Right atrium auricular region (tissue), 2 donors: ENCODE measurements around the gene PAQR9. TPM values are rescaled to one million over a fixed set of nuclear protein-coding genes. Genes with fewer than 3 reads are reported as not detected.

Source experiments
- DNase-seq: peaks from one replicate; pipeline ENCODE4 v3.0.0-alpha.2; 2019; ENCODE audit warnings: low spot score
- H3K27ac ChIP-seq, 2 donors: fragments of 200-600 bp; sonication (generic); 1 replicate in 1 of 2; 2 replicates in 1 of 2; pipeline ENCODE4 v1.5.1; 2016 to 2019
- H3K27me3 ChIP-seq, 2 donors: fragments of 200-600 bp; sonication (generic); one replicate each; pipeline versions ENCODE4 v1.5.1 to v1.6.0; 2017 to 2019
- H3K36me3 ChIP-seq: fragments of 200-600 bp; sonication (generic); one replicate; pipeline ENCODE4 v1.5.1; 2016
- H3K4me1 ChIP-seq, 2 donors: fragments of 200-600 bp; sonication (generic); one replicate each; pipeline versions ENCODE4 v1.5.1 to v1.6.0; 2017 to 2019
- H3K4me3 ChIP-seq, 2 donors: fragments of 200-600 bp; sonication (generic); 1 replicate in 1 of 2; 2 replicates in 1 of 2; pipeline ENCODE4 v1.5.1; 2017 to 2019; ENCODE audit warnings: mild to moderate bottlenecking in 1 of 2, moderate library complexity in 1 of 2
- H3K9me3 ChIP-seq, 2 donors: fragments of 200-600 bp; sonication (generic); one replicate each; pipeline ENCODE4 v1.5.1; 2019
- total RNA-seq, 2 donors: library from RNA; depleted of rRNA; stranded (reverse); fragments of >200 nt; gene quantifications; one replicate each; pipeline ENCODE4 v1.1.0, GENCODE V29; 2016
- TF ChIP-seq, protein P1 (sequence below), 2 donors: fragments of 200-600 bp; sonication (generic); IDR thresholded peaks; one replicate each; pipeline ENCODE4 v1.5.1; 2019; ENCODE audit warnings: antibody characterized with exemption in 2 of 2

Gene PAQR9
- total RNA-seq, 2 donors from 2014 or later, result 5.7 to 23.0 TPM

DNA sequence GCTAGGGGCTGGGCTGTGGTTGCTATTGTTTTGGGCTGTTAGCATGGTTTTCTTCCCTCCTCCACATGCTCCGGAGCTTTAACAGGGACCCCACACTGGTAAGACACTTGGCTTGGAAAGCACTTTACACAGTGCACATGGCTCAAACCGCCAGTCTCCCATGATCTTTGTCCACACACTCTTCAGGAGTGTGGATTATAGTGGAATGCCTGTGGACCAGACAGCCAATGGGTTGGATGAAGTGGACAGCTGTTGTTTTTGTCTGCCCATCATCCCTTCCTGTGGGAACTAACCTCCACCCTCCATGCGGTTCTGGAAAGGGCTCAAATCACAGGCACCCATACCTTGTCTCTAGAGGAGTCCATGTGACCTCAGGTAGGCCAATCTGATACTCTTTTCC, 10.0 kb downstream of the PAQR9 start:
- TF ChIP-seq, protein P1, sequence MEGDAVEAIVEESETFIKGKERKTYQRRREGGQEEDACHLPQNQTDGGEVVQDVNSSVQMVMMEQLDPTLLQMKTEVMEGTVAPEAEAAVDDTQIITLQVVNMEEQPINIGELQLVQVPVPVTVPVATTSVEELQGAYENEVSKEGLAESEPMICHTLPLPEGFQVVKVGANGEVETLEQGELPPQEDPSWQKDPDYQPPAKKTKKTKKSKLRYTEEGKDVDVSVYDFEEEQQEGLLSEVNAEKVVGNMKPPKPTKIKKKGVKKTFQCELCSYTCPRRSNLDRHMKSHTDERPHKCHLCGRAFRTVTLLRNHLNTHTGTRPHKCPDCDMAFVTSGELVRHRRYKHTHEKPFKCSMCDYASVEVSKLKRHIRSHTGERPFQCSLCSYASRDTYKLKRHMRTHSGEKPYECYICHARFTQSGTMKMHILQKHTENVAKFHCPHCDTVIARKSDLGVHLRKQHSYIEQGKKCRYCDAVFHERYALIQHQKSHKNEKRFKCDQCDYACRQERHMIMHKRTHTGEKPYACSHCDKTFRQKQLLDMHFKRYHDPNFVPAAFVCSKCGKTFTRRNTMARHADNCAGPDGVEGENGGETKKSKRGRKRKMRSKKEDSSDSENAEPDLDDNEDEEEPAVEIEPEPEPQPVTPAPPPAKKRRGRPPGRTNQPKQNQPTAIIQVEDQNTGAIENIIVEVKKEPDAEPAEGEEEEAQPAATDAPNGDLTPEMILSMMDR (IDR thresholded peaks at IDR 0.05), result no peak
- H3K36me3 ChIP-seq, result no peaks in the 10 kb centered on the region
- peaks cover 0 to 22% of the 10 kb centered on the region in 2 donors for H3K4me1 ChIP-seq
- no peak overlapping the region for H3K4me3 ChIP-seq
- H3K9me3 ChIP-seq, result no peaks in the 10 kb centered on the region
- H3K27ac ChIP-seq, result no peak overlapping the region
- no peaks in the 10 kb centered on the region for H3K27me3 ChIP-seq
- DNase-seq, result no peak

DNA sequence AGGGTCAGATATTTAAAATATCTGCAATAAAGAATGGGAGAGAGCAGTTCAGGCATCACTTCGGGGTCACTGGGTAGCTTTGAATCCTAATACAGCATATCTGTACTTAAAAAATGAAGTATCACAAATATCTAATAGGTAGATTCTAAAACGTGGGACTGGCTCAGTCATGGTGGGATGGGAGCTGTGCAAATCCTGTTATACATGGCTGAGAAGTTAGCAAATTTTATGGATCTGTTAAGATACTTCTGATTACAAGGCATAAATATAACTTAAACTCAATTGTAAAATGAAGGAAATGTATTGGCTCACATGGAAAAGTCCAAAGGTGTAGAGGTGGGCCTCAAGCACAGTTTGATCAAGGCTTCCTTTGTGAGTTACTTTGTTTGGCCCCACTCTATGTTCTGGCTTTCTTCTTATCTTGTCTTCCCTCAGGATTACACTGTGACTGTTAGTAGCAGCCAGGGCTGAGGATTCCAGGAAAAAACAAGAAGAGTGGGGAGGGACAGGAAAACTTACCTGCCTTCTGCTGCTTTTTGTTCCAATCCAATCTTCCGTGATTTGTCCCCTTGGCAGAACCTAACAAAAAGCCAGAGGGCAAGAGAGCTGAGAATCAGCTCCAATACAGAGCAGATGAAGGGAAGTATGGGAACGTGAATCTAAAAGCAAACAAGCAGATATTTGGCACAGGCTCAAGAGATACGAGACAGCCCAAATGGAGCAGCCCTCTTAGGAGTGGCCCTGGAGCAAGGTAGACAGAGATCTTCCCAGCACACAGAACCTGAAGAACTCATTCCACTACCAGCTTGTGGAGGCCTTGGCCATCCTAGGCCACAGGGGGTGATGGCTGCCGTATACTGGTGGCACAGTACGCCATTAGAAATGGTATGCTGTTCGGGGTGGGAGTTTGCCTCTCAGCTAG, 10.9 kb downstream of the PAQR9 start:
- Histone ChIP-seq H3K4me1 (peaks cover 0 to 16% of the 10 kb centered on the region in 2 donors), H3K4me3 (no peak overlapping the region), H3K36me3 (no peaks in the 10 kb centered on the region), H3K27me3 (no peaks in the 10 kb centered on the region), H3K27ac (peak overlapping the region in 1 of 2 donors; percentile 7), H3K9me3 (no peaks in the 10 kb centered on the region)
- TF ChIP-seq, protein P1 (IDR thresholded peaks at IDR 0.05), result no peak
- DNase-seq, result no peak

DNA sequence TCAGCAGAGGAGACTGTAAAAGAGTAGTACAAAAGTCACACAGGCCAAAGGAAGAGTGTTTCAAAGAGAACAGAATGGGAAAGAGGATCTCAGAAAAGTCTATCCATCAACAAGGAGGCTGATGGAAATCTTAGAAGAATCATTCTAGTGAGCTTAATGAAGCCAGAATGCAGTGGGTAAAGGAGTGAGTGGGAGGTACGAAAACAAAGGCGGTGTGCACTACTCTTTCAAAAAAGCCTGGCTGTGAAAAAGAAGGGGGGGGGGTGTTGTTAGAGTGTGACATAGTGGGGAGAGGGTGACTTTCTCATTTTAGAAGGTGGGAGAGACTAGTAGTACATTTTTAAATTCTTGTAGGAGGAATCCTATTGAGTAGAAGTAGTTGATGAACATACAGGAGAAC, 11.7 kb downstream of the PAQR9 start:
- Histone ChIP-seq H3K4me3 (no peak overlapping the region), H3K27ac (no peak overlapping the region)

DNA sequence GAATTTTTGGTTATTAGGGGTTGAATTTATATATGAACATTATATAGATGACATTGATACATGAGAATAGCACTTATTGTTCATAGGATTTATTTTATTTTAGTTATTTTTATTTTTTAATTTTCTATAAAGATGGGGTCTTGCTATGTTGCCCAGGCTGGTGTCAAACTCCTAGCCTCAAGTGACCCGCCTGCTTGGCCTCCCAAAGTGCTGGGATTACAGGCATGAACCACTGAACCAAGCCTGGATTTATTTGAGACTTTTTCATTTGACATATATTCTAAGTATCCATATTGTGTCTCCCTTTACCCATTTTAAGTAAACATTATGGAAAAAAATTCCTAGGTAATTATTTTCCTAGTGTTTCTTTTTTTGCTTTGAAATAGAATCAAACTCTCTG, 12.5 kb downstream of the PAQR9 start:
- H3K9me3 ChIP-seq, result no peaks in the 10 kb centered on the region
- H3K4me1 ChIP-seq, result peaks cover 0 to 10% of the 10 kb centered on the region in 2 donors
- no peaks in the 10 kb centered on the region for H3K27me3 ChIP-seq
- DNase-seq, result no peak
- H3K27ac ChIP-seq, result no peak overlapping the region
- H3K36me3 ChIP-seq, result no peaks in the 10 kb centered on the region
- H3K4me3 ChIP-seq, result no peak overlapping the region
- TF ChIP-seq, protein P1 (IDR thresholded peaks at IDR 0.05), result no peak

More for the DNA sequence above, 11.7 kb downstream of the PAQR9 start:
- no peaks in the 10 kb centered on the region for H3K27me3 ChIP-seq
- TF ChIP-seq, protein P1 (IDR thresholded peaks at IDR 0.05), result no peak
- H3K4me1 ChIP-seq, result peaks cover 0 to 12% of the 10 kb centered on the region in 2 donors
- DNase-seq, result no peak
- H3K36me3 ChIP-seq, result no peaks in the 10 kb centered on the region
- H3K9me3 ChIP-seq, result no peaks in the 10 kb centered on the region

DNA sequence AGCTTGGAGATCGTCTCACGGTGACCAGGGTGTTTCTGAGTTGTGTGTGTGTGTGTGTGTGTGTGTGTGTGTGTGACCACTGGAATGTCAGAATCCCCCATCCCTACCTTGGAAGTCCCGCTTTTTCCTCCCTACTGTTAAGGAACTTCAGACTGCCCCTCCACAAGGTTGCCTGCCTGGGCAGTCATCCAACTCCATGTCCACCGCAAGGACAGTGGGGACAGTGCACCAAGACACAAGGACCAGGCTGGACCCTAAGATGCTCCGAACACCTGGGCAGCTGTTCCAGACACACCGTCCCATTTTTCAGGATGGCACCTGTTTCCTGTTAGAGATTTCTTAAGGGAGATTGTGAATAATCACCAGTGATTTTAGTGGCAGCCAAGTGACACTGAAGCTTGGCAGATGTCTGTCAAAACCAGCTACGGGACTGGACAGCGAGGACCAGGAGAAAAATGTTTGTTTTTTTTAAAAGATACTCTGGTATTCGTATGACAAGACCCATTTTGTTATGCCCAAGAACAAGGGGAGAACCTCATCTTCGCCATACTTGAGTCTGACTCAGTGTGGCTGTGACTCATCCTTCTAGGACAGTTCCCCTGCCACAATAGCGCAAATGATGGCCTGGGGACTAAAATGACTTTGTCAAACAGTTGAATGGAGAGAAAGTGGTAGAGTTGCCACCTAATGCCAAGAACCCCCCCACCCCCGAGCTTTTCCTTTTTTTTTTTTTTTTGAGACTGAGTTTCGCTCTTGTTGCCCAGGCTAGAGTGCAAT, 15.5 kb downstream of the PAQR9 start:
- Histone ChIP-seq H3K27me3 (no peaks in the 10 kb centered on the region), H3K9me3 (no peaks in the 10 kb centered on the region), H3K4me3 (peak overlapping the region; percentile 17 to 44), H3K4me1 (peaks cover 0 to 9% of the 10 kb centered on the region in 2 donors), H3K36me3 (no peaks in the 10 kb centered on the region), H3K27ac (no peak overlapping the region)
- no peak for DNase-seq
- TF ChIP-seq, protein P1 (IDR thresholded peaks at IDR 0.05), result no peak
